Superior temporal gyrus (tissue), 1 donor: ENCODE measurements around the gene KIZ.

ENCODE experiments used
- DNase-seq: peaks from one replicate; pipeline ENCODE4 v3.0.0-alpha.2; 2016; ENCODE audit errors: extremely low spot score

The KIZ gene

DNA sequence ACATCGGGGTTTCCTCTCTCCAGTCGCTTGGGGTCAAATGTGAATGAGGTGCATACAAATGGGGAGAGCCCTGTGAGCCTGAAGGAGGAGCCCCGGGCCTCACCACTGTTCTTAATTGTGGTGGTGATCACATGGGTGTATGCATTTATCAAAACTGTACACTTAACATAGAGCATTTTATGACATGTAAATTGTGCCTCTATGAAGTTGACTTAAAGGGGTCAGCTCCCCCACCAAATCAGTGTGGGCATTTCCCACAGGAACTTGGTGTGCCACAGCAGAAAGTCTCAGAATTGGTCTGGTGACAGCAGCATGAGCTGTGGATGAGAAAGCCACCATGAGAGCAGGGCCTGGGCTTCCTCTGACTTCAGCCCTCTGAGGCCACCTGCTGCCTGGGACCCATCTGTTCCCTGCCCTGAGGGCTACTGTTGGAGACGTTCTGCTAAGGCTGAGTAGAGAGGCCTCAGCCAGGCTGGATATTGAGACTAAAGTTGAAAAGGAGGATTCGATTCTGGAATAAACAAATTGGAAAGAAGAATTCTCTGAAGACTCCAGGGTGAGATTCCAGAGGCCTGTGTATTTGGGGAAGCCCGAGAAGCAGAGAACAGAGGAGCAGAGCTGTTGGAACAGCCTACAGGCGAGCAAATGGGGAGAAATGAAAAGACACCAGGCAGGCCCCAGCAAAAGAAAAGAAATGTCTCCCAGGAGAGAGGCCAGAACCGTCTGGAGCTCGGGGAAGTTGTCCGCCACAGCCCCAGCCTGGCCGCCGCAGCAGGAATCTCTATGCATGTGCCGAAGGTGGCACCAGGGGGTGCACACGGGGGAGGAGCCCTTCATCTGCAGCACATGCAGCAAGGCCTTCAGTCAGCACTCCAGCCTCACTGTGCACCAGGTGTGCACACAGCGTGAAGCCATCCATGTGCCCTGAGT lies 139.6 kb downstream of the KIZ start:
- no peak for DNase-seq

DNA sequence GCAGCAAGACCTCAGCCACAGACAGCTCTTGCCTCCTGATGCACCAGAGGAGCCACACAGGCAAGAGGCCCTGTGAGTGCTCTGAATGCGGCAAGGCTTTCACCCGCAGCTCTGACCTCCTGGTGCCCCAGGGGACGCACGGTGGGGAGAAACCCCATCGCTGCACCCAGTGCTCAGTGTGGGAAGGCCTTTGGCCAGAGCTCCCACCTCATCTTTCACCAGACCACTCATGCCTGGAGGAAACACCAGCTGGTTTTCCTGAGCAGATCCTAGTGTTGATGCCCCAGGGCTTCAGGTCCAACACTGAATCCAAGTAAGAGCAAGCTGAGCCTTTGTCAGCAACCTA lies 140.3 kb downstream of the KIZ start:
- no peak for DNase-seq

DNA sequence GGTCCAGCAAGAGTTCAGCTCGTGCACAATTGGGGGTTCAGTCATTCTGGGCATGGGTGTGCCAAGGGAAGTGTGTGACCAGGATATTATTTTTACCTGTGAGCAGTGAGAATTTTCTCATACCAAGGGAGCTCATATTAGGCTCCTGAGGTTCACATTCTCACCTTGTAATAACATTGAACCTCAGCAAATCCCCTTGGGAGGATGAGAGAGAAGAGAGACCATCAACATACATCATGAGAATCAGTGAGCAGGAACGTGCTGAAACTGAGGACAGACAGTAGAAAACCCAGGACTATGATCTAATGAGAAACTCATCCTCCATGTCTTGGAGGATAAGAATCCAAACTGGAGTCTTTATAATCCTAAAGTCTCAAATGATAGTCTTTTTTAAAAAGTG lies 143.9 kb downstream of the KIZ start:
- DNase-seq: no peak

DNA sequence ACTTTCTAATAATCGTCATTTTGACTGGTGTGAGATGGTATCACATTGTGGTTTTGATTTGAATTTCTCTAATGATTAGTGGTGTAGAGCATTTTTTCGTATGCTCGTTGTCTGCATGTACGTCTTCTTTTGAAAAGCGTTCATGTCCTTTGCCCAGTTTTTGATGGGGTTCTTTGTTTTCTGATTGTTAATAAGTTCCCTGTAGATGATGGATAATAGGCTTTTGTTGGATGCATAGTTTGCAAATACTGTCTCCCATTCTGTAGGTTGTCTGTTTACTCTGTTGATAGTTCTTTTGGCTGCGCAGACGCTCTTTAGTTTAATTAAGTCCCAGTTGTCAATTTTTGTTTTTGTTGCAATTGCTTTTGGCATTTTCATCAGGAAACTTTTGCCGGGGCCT lies 144.9 kb downstream of the KIZ start:
- DNase-seq: peak; percentile 39

DNA sequence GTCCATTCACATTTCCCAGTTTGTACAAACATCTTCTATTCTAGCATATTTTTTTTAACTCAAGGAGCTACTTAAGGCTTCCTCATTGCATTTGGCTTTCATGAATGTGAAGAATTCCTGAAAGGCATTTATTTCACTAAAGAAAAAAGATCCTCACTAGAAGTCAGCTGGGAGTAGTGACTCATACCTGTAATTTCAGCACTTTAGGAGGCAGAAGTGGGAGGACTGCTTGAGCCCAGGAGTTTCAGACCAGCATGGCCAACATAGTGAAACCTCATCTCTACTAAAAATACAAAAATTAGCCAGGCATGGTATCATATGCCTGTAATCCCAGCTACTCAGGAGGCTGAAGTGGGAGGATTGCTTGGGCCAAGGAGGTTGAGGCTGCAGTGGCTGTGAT lies 146.4 kb downstream of the KIZ start:
- DNase-seq: peak; percentile 32

DNA sequence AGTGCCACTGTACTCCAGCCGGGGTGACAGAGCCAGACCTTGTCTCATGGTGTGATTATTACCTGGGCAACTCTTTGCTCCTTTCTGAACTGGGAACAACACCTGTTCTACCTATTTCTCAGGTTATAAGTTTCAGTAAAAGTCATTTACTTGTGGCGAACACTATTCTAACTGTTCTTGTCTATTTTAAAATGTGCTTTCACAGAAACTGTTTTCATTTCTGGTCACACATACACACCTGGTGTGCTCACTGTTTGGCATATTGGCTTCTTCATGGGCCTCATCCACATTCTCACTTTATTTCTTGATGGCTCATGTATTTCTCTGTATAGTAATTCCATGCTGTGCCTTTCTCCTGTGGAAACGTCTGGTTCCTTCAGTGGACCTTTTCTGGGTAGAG lies 146.8 kb downstream of the KIZ start:
- no peak for DNase-seq

DNA sequence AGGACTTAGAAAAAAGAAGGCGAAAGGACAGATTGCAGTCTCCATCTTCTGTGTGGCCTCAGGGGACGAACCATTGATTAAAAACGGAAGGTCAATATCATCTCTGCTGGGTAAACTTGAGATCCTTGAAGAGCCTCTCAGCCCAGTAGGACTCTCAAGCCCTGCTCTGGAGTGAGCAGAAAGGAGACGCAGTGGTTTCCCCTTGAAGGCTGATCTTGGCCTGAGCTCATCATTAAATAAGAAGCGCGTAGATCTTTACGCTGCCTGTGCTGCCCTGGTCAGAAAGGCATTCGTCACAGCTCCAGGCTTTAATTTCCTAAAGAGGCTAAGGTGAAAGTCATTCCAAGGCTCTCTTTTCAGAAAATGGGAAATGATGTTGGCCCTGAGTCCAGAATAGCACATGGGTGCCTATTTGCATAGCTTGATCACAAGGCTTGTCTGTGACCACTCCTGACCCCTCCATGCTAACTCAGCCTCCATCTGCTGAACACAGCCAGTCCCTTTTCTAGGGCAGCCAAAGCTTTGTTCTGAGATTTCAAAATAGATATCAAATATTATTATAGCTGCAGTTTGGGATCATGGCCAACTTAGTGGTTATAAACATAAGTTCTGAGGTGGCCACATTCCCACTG lies 148.0 kb downstream of the KIZ start:
- no peak for DNase-seq

DNA sequence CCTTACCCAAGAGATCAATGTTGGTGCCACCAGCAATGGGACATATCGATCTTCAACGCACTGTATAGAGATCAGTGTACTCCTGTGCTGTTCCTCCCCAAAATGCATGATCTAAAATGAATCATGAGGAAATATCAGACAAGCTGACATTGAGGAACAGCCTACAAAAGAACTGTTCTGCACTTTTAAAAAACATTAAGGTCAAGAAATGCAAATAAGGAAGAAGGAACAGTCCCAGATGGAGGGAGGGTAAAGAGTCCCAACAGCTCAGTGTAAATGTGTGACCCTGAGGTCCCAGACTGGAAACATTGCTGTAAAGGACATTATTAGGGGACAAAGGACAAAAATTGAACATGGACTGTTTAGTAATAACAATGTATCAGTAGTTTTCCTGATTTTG lies 152.9 kb downstream of the KIZ start:
- no peak for DNase-seq

DNA sequence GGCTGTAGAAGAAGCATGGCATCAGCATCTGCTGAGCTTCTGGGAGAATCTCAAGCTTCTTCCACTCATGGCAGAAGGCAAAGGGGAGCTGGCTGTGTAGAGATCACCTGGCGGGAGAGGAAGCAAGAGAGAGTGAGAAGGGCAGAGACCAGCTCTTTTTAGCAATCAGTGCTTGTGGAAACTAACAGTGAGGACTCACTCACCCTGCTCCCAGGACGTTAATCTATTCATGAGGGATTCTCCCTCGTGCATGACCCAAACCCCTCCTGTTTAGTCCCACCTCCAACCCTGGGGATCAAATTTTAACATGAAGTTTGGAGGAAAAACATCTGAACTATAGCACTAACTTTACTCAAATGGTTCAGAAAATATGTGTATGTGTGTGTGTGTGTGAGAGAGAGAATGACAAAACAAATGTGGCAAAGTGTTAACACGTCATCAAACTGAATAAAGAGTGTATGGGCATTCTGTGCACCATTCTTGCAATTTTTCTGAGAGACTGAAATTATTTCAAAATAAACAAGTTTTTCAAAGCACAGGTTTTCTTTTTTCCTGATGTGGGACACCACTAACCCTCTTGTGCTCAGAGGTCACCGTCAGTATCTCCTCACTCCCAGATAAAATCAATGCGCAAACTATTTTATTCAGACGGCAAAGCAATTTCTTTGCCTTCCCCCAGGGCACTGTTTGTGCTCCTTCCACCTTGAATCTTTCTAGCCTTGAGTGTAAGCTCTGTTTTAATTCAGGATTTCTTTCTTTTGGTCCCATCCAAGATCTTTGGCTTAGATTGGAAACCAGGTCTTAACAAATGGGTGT lies 154.0 kb downstream of the KIZ start:
- no peak for DNase-seq

DNA sequence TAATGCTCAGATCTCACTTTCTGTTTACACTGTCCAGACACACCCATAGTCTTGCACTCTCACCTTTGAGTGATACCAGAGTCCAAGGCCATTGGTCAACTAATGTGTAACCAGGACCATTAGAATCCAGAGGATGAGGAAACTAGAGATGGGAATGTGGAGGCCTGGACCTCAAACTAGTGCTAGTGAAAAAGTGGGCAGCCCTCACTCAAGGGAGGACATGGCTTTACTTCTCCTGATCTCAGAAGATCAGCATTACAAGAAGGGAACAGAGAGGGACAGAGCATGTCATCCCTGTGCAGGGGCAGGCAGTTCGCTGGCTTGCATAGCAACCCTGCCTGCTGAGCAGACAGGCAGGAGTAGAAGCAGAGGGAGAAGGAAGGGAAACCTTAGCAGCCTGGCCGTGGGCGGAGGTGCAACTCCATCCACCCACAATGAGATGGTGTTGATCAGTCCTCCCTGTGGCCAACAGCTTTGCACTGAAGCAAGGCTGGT lies 154.7 kb downstream of the KIZ start:
- peak; percentile 32 for DNase-seq

DNA sequence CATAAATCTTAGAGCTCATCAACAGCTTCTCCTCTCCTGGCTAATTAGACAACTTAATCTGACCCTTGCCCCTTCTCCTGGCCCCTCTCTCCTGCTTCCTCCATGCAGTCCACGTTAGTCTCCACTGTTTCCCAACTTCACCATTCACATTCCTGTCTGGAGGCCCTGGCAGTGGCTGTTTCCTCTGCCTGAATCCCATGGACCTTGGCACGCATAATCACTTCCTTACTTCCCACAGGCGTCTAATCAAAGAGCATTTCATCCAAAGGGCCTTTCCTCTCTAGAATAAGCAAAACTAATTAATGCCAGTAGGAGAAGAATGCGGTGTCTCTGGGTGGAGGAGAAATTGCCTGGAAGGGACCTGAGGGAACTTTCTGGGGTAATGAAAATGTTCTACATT lies 160.9 kb downstream of the KIZ start:
- DNase-seq: no peak

DNA sequence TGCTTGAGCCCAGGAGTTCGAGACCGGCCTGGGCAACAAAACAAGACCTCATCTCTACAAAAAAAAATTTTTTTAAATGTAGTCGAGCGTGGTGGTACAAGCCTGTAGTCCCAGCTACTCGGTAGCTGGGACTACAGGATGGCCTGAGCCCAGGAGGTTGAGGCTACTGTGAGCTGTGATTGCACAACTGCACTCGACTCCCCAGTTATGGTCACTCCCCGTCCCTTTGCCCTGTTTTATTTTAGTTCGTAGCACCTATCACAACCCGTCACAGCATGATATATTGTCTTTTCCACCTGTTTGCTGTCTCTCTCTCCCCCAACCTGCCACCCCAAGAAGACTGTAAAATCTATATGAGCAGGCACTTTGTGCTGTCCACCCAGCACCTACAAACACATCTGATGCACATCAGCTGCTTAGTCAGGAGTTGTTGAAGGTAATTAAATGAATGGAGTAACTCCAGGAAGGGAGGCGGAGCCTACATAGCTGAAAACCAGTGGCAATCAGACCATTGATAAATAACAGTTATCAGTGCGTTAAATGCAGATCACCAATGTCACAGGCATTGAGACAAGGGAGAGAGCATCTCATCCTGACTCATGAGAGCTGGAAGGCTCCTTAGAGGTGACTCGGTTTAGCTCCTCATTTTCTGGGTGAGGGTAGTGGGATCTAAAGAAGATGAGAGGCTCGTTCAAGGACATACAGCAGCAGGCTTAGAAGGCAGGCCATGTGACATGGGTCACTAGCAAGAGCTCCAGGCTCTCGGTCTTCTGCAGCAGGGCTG lies 162.9 kb downstream of the KIZ start:
- DNase-seq: no peak

DNA sequence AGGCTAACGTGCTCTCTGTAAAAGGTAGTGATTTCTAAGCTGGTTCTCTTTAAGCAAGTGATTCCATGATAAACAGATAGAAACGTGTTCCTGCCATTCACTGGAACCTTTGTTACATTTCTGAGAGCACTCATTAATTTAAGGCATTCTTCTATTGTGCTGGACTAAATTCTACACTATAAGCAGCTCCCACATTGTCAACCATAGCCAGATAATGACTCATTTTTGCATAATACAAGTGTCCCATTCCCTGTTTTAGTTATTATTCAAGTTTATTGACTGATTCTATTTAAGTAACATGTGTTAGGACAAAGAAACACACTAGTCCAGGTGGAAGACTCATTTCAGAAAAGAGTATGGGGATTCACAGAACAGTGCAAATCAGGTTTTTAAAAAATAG lies 163.8 kb downstream of the KIZ start:
- DNase-seq: no peak

DNA sequence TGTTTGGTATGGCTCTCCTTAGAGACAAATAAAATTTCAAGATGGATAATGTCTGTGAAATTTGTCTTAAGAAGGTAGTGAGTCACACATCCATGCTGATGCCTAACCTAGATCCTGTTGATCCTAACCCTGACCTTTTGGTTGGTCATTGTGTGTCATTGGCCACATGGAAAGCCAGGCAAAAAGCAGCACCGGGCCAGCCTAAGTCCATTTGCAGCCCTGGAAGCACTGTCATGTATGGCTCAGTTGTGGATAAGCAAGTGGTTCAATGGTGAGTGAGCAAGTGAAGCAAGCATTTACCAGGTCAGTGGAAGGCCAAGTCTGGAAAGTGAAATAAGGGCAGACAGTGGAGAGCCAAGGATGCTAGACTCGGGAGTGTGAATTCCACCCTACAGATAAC lies 165.1 kb downstream of the KIZ start:
- DNase-seq: no peak

DNA sequence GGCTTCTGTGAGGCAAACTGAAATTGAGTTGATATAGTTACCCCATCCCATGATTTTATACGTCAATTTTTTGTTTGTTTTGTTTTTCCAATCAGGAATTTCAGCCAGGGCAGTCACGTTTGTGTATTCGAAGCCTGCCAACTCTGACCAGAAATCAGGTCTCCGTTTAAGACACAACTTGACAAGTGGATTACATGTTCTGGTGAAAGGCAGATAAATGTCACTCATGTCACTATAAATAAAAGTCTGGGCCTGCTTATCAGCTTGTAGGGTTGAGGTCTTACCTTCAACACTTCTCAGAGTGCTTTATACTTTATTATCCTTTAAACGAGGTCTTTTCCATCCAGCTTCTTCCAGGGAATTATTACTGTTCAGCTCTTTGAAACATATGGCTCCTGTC lies 168.9 kb downstream of the KIZ start:
- DNase-seq: no peak
